Immature natural killer cell (primary cell): ENCODE measurements around the gene RAC3. TPM values are rescaled to one million over a fixed set of nuclear protein-coding genes. Genes with fewer than 3 reads are reported as not detected.

Experiments used
- DNase-seq, 3 donors: peaks; one replicate each; pipeline ENCODE4 v3.0.0; 2022; ENCODE audit warnings: mixed read lengths in 1 of 3
- H3K27ac Mint-ChIP-seq, 6 donors: one replicate each; pipeline ENCODE4 v1.8.0; 2020; ENCODE audit warnings: mixed read lengths in 6 of 6, mild to moderate bottlenecking in 5 of 6, inconsistent platforms in 4 of 6, moderate library complexity in 3 of 6
- H3K27me3 Mint-ChIP-seq, 3 donors: one replicate each; pipeline ENCODE4 v1.8.0; 2020 to 2021; ENCODE audit warnings: low read depth in 3 of 3, mild to moderate bottlenecking in 3 of 3, mixed read lengths in 3 of 3, moderate library complexity in 3 of 3, inconsistent platforms in 1 of 3
- H3K36me3 Mint-ChIP-seq, 3 donors: one replicate each; pipeline ENCODE4 v1.8.0; 2020; ENCODE audit warnings: mixed read lengths in 3 of 3, inconsistent platforms in 2 of 3, mild to moderate bottlenecking in 2 of 3
- H3K4me1 Mint-ChIP-seq, 2 donors: one replicate each; pipeline ENCODE4 v1.8.0; 2020; ENCODE audit warnings: inconsistent platforms in 2 of 2, mild to moderate bottlenecking in 2 of 2, mixed read lengths in 2 of 2, moderate library complexity in 1 of 2
- H3K4me3 Mint-ChIP-seq, 5 donors: one replicate each; pipeline ENCODE4 v1.8.0; 2020; ENCODE audit warnings: mild to moderate bottlenecking in 5 of 5, mixed read lengths in 5 of 5, inconsistent platforms in 3 of 5, moderate library complexity in 3 of 5
- H3K9me3 Mint-ChIP-seq, 6 donors: one replicate each; pipeline ENCODE4 v1.8.0; 2020; ENCODE audit warnings: mild to moderate bottlenecking in 6 of 6, mixed read lengths in 6 of 6, inconsistent platforms in 4 of 6, moderate library complexity in 3 of 6
- polyA plus RNA-seq, 3 donors: library from polyadenylated mRNA; unstranded; fragments of 300-500 nt; fragmentation: Illumina TruSeq; gene quantifications; one replicate each; pipeline ENCODE4 v1.2.3, GENCODE V29; 2021

The RAC3 gene
- polyA plus RNA-seq, 3 donors from 2014 or later = not detected

DNA sequence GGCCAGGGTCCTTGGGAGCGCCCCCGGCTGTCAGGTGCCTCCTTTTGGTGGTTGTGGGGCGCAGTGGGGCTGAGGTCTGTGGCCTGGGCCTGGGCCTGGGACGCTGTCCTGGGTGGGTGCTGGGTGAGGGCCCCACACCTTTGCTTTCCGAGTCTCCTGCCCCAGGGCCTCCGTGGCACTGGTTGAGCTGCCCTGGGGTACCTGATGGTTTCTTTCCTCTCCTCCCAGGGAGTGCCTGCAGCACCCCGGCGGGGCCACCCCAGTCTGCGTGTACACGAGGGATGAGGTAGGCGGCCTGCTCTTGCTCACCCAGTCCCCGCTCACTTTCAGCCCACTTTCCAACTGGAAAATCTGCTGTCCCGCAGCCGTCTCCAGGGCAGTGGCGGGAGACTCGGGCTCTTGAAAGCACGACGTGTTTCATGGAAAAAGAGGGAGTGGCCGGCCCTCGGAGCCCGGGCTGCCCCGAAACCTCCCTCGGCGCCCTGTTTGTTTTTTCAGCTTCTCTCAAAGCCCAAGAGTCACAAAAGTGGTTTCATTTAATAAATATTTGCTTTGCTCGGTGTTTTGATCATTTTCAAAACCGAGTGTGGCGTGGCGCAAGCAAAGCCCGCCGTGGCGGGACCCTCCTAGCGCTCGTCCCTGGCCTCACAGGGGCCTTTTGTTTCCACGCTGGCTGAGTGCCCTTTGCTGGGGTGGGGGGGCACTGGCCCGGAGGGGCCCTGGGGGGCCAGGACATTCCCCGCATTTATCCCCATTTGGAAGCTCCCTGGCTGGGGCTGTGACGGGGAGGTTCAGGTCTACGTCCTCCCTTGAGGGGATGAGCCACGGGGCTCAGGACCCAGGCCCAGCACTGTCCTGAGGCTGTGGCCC, 36.6 kb upstream of the RAC3 start:
- H3K4me3 Mint-ChIP-seq = no peak overlapping the region
- H3K36me3 Mint-ChIP-seq = no peaks in the 10 kb centered on the region
- H3K27ac Mint-ChIP-seq = no peak overlapping the region
- H3K9me3 Mint-ChIP-seq = no peaks in the 10 kb centered on the region
- DNase-seq = no peak
- peaks cover 0 to 2% of the 10 kb centered on the region in 2 donors for H3K4me1 Mint-ChIP-seq
- no peaks in the 10 kb centered on the region for H3K27me3 Mint-ChIP-seq

DNA sequence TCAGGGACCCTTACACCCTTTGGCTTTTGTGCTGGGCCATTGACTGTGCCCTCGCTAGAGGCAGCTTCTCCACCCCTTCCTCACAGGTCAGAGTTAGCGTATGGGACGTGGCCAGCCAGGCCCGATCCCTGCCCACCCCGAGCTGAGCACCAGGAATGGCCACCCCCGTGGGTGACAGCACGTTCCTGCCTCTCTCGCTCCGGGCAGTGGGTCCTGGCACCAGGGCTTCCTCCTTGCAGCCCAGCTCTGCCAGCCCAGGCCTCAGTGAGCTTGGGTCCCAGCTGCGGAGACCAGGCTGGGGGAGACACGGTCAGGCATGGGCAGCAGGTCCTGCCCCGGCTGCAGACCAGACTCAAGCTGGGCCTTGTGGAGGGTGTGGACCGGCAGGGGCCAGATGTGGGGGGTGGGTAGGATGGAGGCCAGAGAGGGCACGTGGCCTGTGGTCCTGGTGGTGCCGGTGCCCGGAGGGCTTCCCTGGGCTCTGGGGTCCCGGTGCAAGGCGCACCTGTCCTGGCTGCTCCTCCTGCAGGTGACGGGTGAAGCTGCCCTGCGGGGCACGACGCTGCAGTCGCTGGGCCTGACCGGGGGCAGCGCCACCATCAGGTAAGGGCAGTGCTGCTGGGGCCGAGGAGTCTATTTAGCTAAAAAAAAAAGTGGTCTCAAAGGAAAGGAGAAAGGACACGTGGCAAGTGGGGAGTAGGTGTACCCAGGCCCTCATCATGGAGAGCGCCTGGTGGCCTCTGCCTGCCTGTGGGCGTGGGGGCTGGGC, 35.8 kb upstream of the RAC3 start:
- Mint-ChIP-seq H3K4me3 (no peak overlapping the region), H3K27ac (no peak overlapping the region), H3K36me3 (no peaks in the 10 kb centered on the region), H3K4me1 (peaks cover 0 to 2% of the 10 kb centered on the region in 2 donors), H3K9me3 (no peaks in the 10 kb centered on the region), H3K27me3 (no peaks in the 10 kb centered on the region)
- no peak for DNase-seq

DNA sequence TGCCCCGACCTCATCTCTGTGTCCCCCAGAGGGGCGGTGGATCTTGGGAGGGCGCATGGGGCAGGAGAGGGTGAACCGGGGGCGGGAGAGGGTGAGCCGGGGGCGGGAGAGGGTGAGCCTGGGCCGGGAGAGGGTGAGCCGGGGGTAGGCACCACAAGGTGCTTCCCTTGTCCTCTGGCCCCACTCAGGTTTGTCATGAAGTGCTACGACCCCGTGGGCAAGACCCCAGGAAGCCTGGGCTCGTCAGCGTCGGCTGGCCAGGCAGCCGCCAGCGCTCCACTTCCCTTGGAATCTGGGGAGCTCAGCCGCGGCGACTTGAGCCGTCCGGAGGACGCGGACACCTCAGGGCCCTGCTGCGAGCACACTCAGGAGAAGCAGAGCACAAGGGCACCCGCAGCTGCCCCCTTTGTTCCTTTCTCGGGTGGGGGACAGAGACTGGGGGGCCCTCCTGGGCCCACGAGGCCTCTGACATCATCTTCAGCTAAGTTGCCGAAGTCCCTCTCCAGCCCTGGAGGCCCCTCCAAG, 35.2 kb upstream of the RAC3 start:
- H3K9me3 Mint-ChIP-seq = no peaks in the 10 kb centered on the region
- no peaks in the 10 kb centered on the region for H3K36me3 Mint-ChIP-seq
- no peaks in the 10 kb centered on the region for H3K4me1 Mint-ChIP-seq
- no peak for DNase-seq
- H3K27me3 Mint-ChIP-seq = no peaks in the 10 kb centered on the region
- no peak overlapping the region for H3K4me3 Mint-ChIP-seq
- no peak overlapping the region for H3K27ac Mint-ChIP-seq

DNA sequence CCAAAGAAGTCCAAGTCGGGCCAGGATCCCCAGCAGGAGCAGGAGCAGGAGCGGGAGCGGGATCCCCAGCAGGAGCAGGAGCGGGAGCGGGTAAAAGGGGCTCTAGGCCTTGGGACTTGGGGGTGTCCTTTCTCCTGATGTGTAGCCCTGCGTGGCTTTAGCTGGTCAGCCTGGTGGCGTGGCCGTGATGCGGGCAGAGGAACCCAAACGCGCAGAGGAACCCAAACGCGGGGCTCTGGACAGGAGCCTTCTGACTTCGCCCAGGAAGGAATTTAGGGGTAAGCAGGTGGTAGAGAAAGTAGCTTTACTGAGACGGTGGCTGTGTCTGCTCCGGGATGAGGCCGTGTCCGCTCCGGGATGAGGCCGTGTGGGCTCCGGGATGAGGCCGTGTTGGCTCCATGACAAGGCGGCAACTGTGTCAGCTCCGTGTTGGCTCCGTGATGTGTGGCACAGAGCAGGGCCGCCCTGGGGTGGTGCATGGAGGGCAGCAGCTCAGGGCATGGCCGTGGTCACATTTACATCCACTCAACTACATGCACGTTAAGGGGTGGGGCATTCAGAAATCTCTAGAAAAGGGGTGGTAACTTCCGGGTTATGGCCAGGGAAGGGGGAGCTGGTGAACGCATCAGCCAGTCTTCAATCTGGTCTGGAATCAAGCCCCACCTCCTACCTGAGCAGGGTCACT, 34.6 kb upstream of the RAC3 start:
- no peak for DNase-seq
- H3K4me1 Mint-ChIP-seq = no peaks in the 10 kb centered on the region
- H3K4me3 Mint-ChIP-seq = no peak overlapping the region
- no peak overlapping the region for H3K27ac Mint-ChIP-seq
- no peaks in the 10 kb centered on the region for H3K27me3 Mint-ChIP-seq
- H3K36me3 Mint-ChIP-seq = no peaks in the 10 kb centered on the region
- no peaks in the 10 kb centered on the region for H3K9me3 Mint-ChIP-seq

DNA sequence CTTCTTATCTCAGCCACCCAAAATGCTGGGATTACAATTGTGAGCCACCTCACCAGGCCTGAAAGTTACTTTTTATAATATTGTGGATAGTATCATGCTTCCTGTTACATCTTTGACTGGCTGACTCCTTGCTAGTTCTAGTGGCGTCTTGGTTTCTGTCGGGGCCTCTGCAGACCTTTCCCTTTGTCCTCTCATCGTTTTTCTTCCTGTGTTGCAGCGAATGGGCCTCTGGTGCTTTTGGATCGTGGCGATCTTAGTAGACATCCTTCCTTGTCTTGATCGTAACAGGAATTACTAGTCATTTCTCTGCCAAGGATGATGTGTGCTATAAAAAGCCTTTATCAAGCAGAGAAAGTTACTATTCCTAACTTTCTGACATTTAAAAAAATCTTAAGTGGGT, 33.3 kb upstream of the RAC3 start:
- Mint-ChIP-seq H3K27me3 (no peaks in the 10 kb centered on the region), H3K4me3 (no peak overlapping the region), H3K36me3 (no peaks in the 10 kb centered on the region), H3K9me3 (no peaks in the 10 kb centered on the region), H3K4me1 (no peaks in the 10 kb centered on the region), H3K27ac (no peak overlapping the region)
- DNase-seq = no peak

DNA sequence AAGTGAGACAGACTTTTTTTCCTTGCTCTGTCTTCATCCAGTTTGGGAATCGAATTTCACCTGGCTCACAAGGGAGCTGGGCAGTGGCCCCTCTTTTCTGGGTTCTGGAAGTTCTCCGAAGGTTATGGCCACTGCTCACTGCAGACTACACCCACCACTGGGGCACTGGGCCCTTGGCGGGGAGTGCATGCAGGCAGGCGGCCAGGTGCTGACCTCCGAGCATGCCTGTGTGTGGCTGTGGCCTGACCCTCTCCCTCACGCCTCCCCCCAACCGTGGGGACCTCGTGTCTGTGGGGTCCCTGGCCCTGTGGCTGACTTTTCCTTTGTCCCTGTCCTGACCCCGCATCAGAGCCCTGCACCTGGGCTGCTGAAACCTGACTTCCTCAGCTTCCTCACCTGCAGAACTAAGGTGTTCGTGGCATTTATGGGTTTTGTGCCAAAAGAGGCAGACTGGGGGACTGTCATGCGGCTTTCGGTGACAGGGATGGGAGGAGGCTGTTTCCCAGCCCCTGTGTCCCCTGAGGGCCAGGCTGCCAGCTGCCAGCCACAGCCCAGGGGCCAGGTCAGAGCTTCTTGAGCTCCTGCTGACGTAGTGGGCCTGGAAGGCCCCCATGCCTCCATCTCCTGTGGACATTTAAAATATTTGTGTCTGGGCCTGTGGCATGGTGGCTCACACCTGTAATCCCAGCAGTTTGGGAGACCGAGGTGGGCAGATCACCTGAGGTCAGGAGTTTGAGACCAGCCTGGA, 32.6 kb upstream of the RAC3 start:
- H3K27ac Mint-ChIP-seq = no peak overlapping the region
- no peak for DNase-seq
- H3K4me3 Mint-ChIP-seq = no peak overlapping the region
- no peaks in the 10 kb centered on the region for H3K4me1 Mint-ChIP-seq
- no peaks in the 10 kb centered on the region for H3K9me3 Mint-ChIP-seq
- no peaks in the 10 kb centered on the region for H3K36me3 Mint-ChIP-seq
- H3K27me3 Mint-ChIP-seq = no peaks in the 10 kb centered on the region

DNA sequence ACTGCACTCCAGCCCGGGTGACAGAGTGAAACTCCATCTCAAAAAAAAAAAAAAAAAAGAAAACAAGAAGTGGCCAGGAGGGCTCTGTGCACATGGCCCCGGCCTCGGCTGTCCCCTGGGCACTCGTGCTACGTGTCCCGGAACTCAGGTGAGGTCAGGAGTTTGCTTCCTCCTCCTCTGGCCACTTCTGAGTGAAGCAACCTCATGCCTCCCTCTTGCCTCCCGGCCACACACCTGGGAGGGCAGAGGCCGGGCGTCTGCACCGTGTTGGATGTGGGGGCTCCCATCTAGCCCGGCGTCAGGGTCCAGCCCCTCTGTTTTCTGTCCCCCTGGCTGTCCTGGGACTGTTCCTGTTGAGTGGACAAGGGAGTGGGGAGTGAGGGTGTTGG, 31.9 kb upstream of the RAC3 start:
- no peak overlapping the region for H3K27ac Mint-ChIP-seq
- H3K9me3 Mint-ChIP-seq = no peaks in the 10 kb centered on the region
- H3K4me3 Mint-ChIP-seq = no peak overlapping the region
- no peaks in the 10 kb centered on the region for H3K36me3 Mint-ChIP-seq
- no peaks in the 10 kb centered on the region for H3K4me1 Mint-ChIP-seq
- DNase-seq = no peak
- no peaks in the 10 kb centered on the region for H3K27me3 Mint-ChIP-seq

DNA sequence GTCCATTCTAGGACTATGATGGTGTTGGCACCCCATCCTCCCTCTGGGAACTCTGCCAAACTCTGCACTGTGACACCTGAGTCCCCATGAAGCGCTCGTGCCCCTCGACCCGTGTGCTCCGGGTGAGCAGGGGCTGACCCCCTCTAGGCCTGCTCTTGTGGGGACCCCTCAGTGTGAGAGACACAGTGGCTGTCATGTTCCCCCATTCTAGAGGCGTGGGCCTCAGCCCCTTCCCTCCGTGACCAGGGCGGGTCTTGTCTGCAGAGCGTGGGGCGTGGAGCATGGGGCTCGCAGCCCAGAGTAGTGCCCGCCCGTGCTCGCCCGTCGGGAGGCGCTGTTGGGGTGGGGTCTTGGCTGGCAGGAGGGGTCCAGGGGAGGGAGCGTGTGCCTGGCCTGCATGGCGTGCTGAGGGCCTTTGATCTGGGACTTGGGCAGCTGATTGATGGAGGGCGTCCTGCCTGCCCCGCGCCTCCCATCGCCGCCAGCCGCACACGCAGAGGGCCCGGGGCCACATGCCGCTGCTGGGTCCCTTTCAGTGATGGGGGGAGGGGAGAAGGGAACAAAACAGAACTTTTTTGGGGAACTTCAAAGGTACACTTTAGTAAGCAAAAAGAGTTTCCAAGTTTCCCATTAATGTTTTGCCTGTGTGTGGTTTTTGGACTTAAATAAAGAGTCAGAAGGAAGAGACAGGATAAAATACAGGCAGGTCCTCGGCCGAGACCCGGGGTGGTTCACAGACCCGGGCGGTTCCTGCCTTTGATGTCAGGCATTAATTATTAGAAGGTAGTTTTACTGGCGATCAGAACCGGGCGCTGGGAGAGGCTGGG, 31.3 kb upstream of the RAC3 start:
- no peaks in the 10 kb centered on the region for H3K27me3 Mint-ChIP-seq

DNA sequence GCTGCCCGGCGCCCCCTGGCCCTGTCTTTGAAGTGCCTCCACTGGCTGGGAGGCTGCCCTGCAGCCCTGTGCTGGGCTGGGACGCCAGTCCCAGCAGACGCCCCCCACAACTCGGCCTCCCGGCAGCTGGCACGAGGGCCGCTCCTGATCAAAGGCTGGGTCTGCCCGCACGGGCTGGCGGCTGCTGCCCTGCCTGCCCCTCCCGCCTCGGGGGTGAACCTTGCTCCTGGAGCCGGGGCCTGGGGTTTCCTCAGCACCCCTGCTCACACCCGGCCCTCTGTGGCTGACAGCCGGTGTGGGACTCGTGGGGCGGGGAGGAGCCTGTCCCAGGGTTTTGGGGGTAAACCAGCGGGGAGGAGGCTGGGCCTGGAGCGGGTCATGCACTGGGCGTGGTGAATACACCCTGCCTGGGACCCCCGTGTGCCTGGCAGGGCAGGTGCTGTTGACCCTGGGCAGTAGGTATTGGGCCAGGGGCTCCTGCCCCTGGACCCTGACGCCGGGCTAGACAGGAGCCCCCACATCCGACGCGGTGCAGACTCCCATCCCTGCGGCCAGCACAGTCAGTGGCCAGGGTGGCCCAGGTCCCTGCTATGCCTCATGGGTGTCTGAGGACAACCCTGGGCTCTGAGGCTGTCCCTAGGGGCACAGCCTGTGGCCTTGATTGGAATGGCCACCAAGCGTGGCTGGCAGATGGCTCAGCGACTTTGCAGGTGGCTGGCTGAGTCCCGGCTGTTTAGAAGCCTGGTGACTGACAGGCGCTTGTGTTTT, 30.5 kb upstream of the RAC3 start:
- Mint-ChIP-seq H3K4me1 (no peaks in the 10 kb centered on the region), H3K27me3 (peaks cover 0 to under 1% (median 0%) of the 10 kb centered on the region in 3 donors), H3K36me3 (no peaks in the 10 kb centered on the region), H3K4me3 (no peak overlapping the region), H3K27ac (no peak overlapping the region), H3K9me3 (no peaks in the 10 kb centered on the region)
- DNase-seq = no peak

More for the DNA sequence above, 31.3 kb upstream of the RAC3 start:
- no peak for DNase-seq
- H3K36me3 Mint-ChIP-seq = no peaks in the 10 kb centered on the region
- no peaks in the 10 kb centered on the region for H3K9me3 Mint-ChIP-seq
- H3K4me3 Mint-ChIP-seq = no peak overlapping the region
- H3K4me1 Mint-ChIP-seq = no peaks in the 10 kb centered on the region
- no peak overlapping the region for H3K27ac Mint-ChIP-seq

DNA sequence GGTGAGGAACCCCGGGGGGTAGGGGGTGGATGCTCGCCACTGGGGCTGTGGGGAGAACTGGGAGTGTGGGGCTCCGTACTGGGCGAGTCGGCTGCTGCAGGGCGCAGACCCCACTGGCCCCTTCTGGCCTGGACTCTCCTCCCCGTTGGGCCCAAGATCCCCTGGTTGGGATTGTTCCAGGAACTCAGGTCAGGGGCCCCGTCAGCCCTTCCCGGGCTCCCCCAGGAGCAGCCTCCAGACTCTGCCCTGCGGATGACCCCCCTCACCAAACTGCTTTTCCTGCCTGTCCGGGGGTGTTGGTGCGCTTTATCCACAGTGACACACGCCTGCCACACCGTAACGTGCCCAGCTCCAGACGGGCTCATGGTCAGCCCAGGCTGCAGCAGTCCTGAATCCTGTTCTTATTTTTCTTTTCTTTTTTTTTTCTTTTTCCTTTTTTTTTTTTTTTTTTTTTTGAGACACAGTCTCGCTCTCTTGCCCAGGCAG, 29.9 kb upstream of the RAC3 start:
- Mint-ChIP-seq H3K27ac (no peak overlapping the region), H3K9me3 (no peaks in the 10 kb centered on the region), H3K4me3 (no peak overlapping the region), H3K4me1 (no peaks in the 10 kb centered on the region), H3K27me3 (peaks cover 0 to 3% (median 0%) of the 10 kb centered on the region in 3 donors), H3K36me3 (no peaks in the 10 kb centered on the region)
- no peak for DNase-seq

DNA sequence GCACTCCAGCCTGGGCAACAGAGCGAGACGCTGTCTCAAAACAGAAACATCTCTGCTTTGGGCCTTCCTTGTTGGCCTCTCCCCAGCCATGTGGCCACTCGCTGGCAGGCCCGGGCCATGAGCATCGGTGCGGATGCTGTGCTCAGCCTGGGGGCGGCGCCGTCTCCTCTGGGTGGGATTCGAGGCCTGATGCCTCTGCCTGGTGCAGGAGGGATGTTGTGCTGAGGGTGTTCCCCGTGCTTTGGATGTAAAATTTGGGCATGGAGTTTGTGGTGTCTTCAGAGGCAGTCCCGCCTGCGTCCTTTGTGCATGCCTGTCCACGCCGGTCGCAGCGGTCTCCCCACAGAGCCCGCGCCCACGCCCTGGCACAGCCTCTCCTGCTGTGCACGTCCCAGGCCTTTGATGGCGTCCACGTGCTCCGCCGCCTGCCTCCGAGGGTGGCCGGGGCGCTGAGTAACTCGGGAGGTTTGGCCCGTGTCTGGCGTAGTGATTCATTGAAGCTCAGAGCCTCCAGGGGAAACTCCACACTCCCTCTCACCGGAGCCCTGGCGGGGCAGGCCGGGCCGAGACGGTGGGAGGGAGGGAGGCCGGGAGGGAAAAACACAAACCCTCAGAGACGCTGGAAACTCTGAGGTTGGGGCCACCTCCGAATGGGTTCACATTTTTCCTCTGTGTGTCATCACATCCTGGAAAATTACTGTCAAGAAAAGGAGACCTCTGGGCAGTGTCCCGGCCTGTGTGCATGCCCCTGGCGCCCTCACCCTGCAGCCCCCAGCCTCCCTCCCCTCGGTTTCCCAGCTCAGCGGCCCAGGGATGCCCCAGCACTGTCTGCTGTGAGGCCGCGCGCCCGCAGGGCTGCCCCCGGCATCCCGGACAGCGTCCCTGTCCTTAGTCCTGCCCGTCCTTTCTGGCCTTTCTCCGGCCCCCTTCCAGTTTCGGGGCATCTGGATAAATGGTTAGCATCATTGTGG, 27.8 kb upstream of the RAC3 start:
- Mint-ChIP-seq H3K4me3 (no peak overlapping the region), H3K27me3 (peaks cover 0 to 3% (median 0%) of the 10 kb centered on the region in 3 donors), H3K36me3 (no peaks in the 10 kb centered on the region), H3K4me1 (no peaks in the 10 kb centered on the region), H3K27ac (no peak overlapping the region), H3K9me3 (no peaks in the 10 kb centered on the region)
- DNase-seq = no peak
